Neuronal stem cell (in vitro differentiated cells): ENCODE measurements around the gene ZNF346.
"Not testable (repeated sequence)": the region's sequence is repeated elsewhere in the genome, so short reads cannot be mapped to it uniquely, and the experiment has no call there.

Experiments
- DNase-seq: peaks from one replicate; pipeline ENCODE4 v3.0.0-alpha.2; 2013; ENCODE audit warnings: low spot score
- H2AFZ ChIP-seq: one replicate; pipeline ENCODE4 v1.6.1; 2013; ENCODE audit warnings: mild to moderate bottlenecking, low read length, inconsistent platforms
- H2AK5ac ChIP-seq: 2 replicates; pipeline ENCODE4 v1.6.1; 2013; ENCODE audit warnings: low read depth, mild to moderate bottlenecking, inconsistent platforms, low read length, moderate library complexity, mixed read lengths
- H2BK120ac ChIP-seq: 2 replicates; pipeline ENCODE4 v1.6.1; 2013; ENCODE audit warnings: low read depth, mild to moderate bottlenecking, inconsistent platforms, low read length, moderate library complexity, mixed read lengths
- H2BK12ac ChIP-seq: one replicate; pipeline ENCODE4 v1.6.1; 2013; ENCODE audit warnings: low read length, inconsistent platforms
- H2BK15ac ChIP-seq: 2 replicates; pipeline ENCODE4 v1.6.1; 2013; ENCODE audit warnings: mild to moderate bottlenecking, low read length, inconsistent platforms, mixed read lengths
- H2BK5ac ChIP-seq: one replicate; pipeline ENCODE4 v1.6.1; 2013; ENCODE audit warnings: inconsistent platforms, mild to moderate bottlenecking, low read length, moderate library complexity
- H3K14ac ChIP-seq: one replicate; pipeline ENCODE4 v1.6.1; 2013; ENCODE audit warnings: low read length, inconsistent platforms
- H3K18ac ChIP-seq: 2 replicates; pipeline ENCODE4 v1.6.1; 2013; ENCODE audit warnings: low read length, inconsistent platforms
- H3K23ac ChIP-seq: 2 replicates; pipeline ENCODE4 v1.6.1; 2013; ENCODE audit warnings: low read depth, mild to moderate bottlenecking, mixed read lengths, low read length, inconsistent platforms; ENCODE audit not compliant: poor library complexity
- H3K27ac ChIP-seq: replicated peaks from 3 replicates; pipeline ENCODE4 v1.5.1; 2013; ENCODE audit warnings: low read length, inconsistent platforms
- H3K27me3 ChIP-seq, 3 experiments: 2 replicates each; pipeline ENCODE4 v1.6.1; 2013; ENCODE audit warnings: low read length in 3 of 3, mild to moderate bottlenecking in 2 of 3, inconsistent platforms in 1 of 3, low read depth in 1 of 3, mixed read lengths in 1 of 3, moderate library complexity in 1 of 3; ENCODE audit not compliant: control insufficient read depth in 3 of 3, insufficient read depth in 3 of 3
- H3K36me3 ChIP-seq, 2 donors: replicated peaks in 1 of 2; 2 replicates each; pipeline ENCODE4 v1.6.1; 2013; ENCODE audit warnings: low read length in 2 of 2; ENCODE audit not compliant: control insufficient read depth in 2 of 2, insufficient read depth in 2 of 2
- H3K4ac ChIP-seq: 2 replicates; pipeline ENCODE4 v1.6.1; 2013; ENCODE audit warnings: inconsistent platforms, mild to moderate bottlenecking, low read length, moderate library complexity
- H3K4me1 ChIP-seq, 2 donors: 1 replicate in 1 of 2; 2 replicates in 1 of 2; pipeline ENCODE4 v1.6.1; 2013; ENCODE audit warnings: low read length in 2 of 2, low read depth in 1 of 2; ENCODE audit not compliant: control insufficient read depth in 2 of 2, insufficient read depth in 1 of 2
- H3K4me2 ChIP-seq: one replicate; pipeline ENCODE4 v1.6.1; 2013; ENCODE audit warnings: mild to moderate bottlenecking, low read length, inconsistent platforms; ENCODE audit not compliant: insufficient read depth, poor library complexity, severe bottlenecking
- H3K4me3 ChIP-seq, 2 donors: 2 replicates each; pipeline ENCODE4 v1.5.1; 2013; ENCODE audit warnings: low read length in 2 of 2, mild to moderate bottlenecking in 2 of 2, inconsistent platforms in 1 of 2, moderate library complexity in 1 of 2
- H3K79me1 ChIP-seq: one replicate; pipeline ENCODE4 v1.6.1; 2013; ENCODE audit warnings: low read depth, mild to moderate bottlenecking, inconsistent platforms, low read length, moderate library complexity
- H3K9ac ChIP-seq: one replicate; pipeline ENCODE4 v1.6.1; 2013; ENCODE audit warnings: mild to moderate bottlenecking, low read depth, low read length, inconsistent platforms; ENCODE audit not compliant: poor library complexity
- H3K9me3 ChIP-seq, 2 donors: replicated peaks in 1 of 2; 2 replicates each; pipeline versions ENCODE3 to v1.6.1; 2013; ENCODE audit warnings: low read length in 2 of 2, mild to moderate bottlenecking in 2 of 2, inconsistent platforms in 1 of 2, low read depth in 1 of 2, mixed read lengths in 1 of 2, moderate library complexity in 1 of 2; ENCODE audit not compliant: control insufficient read depth in 2 of 2, insufficient read depth in 1 of 2
- H4K8ac ChIP-seq: one replicate; pipeline ENCODE4 v1.6.1; 2013; ENCODE audit warnings: low read depth, mild to moderate bottlenecking, inconsistent platforms, low read length, moderate library complexity
- H4K91ac ChIP-seq: one replicate; pipeline ENCODE4 v1.6.1; 2013; ENCODE audit warnings: low read length, low read depth, mild to moderate bottlenecking, inconsistent platforms; ENCODE audit not compliant: poor library complexity
- WGBS, 2 donors: extraction: QIAGEN DNeasy Blood & Tissue Kit; methylation state at CpG; one replicate each; pipeline ENCODE4 v1.1.7; 2013; ENCODE audit warnings: missing lambda C conversion rate in 2 of 2, mixed read lengths in 1 of 2; ENCODE audit not compliant: insufficient read length in 2 of 2, insufficient replicate concordance in 1 of 2; ENCODE audit errors: extremely low coverage in 2 of 2; 5-methylcytosine and 5-hydroxymethylcytosine counted together

The ZNF346 gene

DNA sequence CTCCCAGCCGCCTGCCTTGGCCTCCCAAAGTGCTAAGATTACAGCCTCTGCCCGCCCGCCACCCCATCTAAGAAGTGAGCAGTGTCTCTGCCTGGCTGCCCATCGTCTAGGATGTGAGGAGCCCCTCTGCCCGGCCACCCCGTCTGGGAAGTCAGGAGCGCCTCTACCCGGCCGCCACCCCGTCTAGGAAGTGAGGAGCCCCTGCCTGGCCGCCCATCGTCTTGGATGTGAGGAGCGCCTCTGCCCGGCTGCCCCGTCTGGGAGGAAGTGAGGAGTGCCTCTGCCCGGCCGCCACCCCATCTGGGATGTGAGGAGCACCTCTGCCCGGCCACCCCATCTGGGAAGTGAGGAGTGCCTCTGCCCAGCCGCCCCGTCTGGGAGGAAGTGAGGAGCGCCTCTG lies 38.9 kb upstream of the ZNF346 start:
- not testable (repeated sequence) for H3K27me3 ChIP-seq, H4K8ac ChIP-seq, H3K4me2 ChIP-seq, H3K14ac ChIP-seq, H3K27ac ChIP-seq, H3K4me3 ChIP-seq, H2BK15ac ChIP-seq, H3K18ac ChIP-seq, H2AFZ ChIP-seq, DNase-seq, H3K79me1 ChIP-seq, H3K9ac ChIP-seq, H2AK5ac ChIP-seq, H2BK5ac ChIP-seq, H3K4me1 ChIP-seq, H2BK12ac ChIP-seq, H3K4ac ChIP-seq, H2BK120ac ChIP-seq, H3K23ac ChIP-seq, H4K91ac ChIP-seq
- no CpG with 5 or more reads among the region's 21 CpGs for WGBS, 2 donors
- Histone ChIP-seq H3K36me3 (peaks cover 16 to 44% of the 10 kb centered on the region in 2 donors), H3K9me3 (peaks cover 2 to 15% of the 10 kb centered on the region in 2 donors)

DNA sequence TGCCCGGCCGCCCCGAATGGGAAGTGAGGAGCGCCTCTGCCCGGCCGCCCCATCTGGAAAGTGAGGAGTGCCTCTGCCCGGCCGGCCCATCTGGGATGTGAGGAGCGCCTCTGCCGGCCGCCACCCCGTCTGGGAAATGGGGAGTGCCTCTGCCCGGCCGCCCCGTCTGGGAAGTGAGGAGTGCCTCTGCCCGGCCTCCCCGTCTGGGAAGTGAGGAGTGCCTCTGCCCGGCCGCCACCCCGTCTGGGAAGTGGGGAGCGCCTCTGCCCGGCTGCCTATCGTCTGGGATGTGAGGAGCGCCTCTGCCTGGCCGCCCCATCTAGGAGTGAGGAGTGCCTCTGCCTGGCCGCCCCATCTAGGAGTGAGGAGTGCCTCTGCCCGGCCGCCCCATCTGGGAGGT lies 38.3 kb upstream of the ZNF346 start:
- not testable (repeated sequence) for H3K4me1 ChIP-seq
- peaks cover 16 to 38% of the 10 kb centered on the region in 2 donors for H3K36me3 ChIP-seq

DNA sequence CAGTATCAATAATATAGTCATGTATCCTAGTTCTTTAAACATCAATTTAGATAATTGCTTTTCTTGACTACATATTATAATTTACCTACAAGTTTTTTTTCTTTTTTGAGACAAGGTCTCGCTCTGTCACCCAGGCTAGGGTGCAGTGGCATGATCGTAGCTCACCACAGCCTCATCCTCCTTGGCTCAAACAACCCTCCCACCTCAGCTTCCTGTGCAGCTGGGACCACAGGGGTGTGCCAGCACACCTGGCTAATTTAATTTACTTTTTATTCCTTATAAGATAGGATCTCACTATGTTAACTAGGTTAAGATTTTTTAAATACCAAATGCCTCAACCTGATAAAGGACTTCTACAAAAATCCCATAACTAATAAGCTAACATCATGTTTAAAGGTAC lies 37.0 kb upstream of the ZNF346 start:
- Histone ChIP-seq H3K36me3 (peaks cover 10 to 25% of the 10 kb centered on the region in 2 donors), H2BK15ac (no peak overlapping the region), H3K4me2 (no peak overlapping the region), H3K9ac (no peak overlapping the region), H3K4me3 (no peak overlapping the region), H2BK12ac (no peak overlapping the region), H3K27me3 (no peaks in the 10 kb centered on the region), H3K4me1 (no peaks in the 10 kb centered on the region), H2BK5ac (no peak overlapping the region), H2AFZ (no peak overlapping the region), H2BK120ac (no peak overlapping the region), H3K27ac (no peak overlapping the region), H3K79me1 (peaks cover 7% of the 10 kb centered on the region), H3K18ac (no peak overlapping the region), H4K8ac (no peak overlapping the region), H4K91ac (no peak overlapping the region), H3K14ac (no peak overlapping the region), H2AK5ac (no peak overlapping the region), H3K9me3 (peaks cover 4 to 15% of the 10 kb centered on the region in 2 donors), H3K23ac (no peak overlapping the region), H3K4ac (no peak overlapping the region)
- no peak for DNase-seq
- no CpG with 5 or more reads among the region's 2 CpGs for whole genome bisulfite sequencing, 2 donors

More for the DNA sequence above, 38.3 kb upstream of the ZNF346 start:
- H2BK12ac ChIP-seq, H2BK5ac ChIP-seq, H4K91ac ChIP-seq, H2AK5ac ChIP-seq, H3K9ac ChIP-seq, H3K27me3 ChIP-seq, H2BK120ac ChIP-seq, H3K23ac ChIP-seq, DNase-seq, H2AFZ ChIP-seq, H3K4me3 ChIP-seq, H3K4me2 ChIP-seq, H3K79me1 ChIP-seq, H3K4ac ChIP-seq, H3K14ac ChIP-seq, H3K27ac ChIP-seq, H3K18ac ChIP-seq, H4K8ac ChIP-seq, H2BK15ac ChIP-seq: not testable (repeated sequence)
- peaks cover 2 to 15% of the 10 kb centered on the region in 2 donors for H3K9me3 ChIP-seq
- WGBS, 2 donors: no CpG with 5 or more reads among the region's 28 CpGs

DNA sequence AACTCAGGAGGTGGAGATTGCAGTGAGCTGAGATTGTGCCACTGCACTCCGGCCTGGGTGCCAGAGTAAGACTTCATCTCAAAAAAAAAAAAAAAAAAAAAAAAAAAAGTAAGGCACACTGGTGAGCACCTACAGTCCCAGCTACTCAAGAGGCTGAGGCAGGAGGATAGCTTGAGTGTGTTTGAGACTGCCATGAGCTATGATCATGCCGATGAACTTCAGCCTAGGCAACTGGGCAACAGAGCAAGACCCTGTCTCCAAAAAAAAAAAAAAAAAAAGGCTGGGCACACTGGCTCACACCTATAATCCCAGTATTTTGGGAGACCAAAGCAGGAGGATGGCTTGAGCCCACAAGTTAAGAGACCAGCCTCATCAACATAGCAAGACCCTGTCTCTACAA lies 36.2 kb upstream of the ZNF346 start:
- no peak overlapping the region for H3K18ac ChIP-seq
- H3K4me2 ChIP-seq: no peak overlapping the region
- no peak overlapping the region for H2BK5ac ChIP-seq
- no peak overlapping the region for H3K9ac ChIP-seq
- H3K4me1 ChIP-seq: no peaks in the 10 kb centered on the region
- no CpG with 5 or more reads among the region's 2 CpGs for WGBS, 2 donors
- H3K79me1 ChIP-seq: peaks cover 7% of the 10 kb centered on the region
- H2BK12ac ChIP-seq: no peak overlapping the region
- H2AK5ac ChIP-seq: no peak overlapping the region
- H3K27ac ChIP-seq: no peak overlapping the region
- no peak for DNase-seq
- no peak overlapping the region for H3K23ac ChIP-seq
- H2BK120ac ChIP-seq: no peak overlapping the region
- no peak overlapping the region for H4K8ac ChIP-seq
- no peak overlapping the region for H2BK15ac ChIP-seq
- peaks cover 7 to 17% of the 10 kb centered on the region in 2 donors for H3K36me3 ChIP-seq
- H3K4ac ChIP-seq: no peak overlapping the region
- H3K27me3 ChIP-seq: no peaks in the 10 kb centered on the region
- no peak overlapping the region for H3K14ac ChIP-seq
- no peak overlapping the region for H3K4me3 ChIP-seq
- no peak overlapping the region for H4K91ac ChIP-seq
- H3K9me3 ChIP-seq: peaks cover 4 to 15% of the 10 kb centered on the region in 2 donors
- H2AFZ ChIP-seq: no peak overlapping the region
